SK-N-SH treated with all-trans-retinoic acid at 6 μM for 48 hours (cell line): Measurements from ENCODE around the gene ARID3B.

Experiments used
- RARB ChIP-seq: fragments of 250-450 bp; sonication (Bioruptor Pico); IDR thresholded peaks from 2 replicates; pipeline ENCODE4 v1.8.0; 2021; ENCODE audit warnings: mild to moderate bottlenecking, moderate library complexity
- TCF4 ChIP-seq: fragments of 250-450 bp; sonication (Bioruptor Pico); IDR thresholded peaks from 2 replicates; pipeline ENCODE4 v1.8.0; 2021; ENCODE audit warnings: mild to moderate bottlenecking, moderate library complexity, borderline replicate concordance
- TF ChIP-seq, protein P1 (sequence below): fragments of 250-450 bp; sonication (Bioruptor Pico); IDR thresholded peaks from 2 replicates; pipeline ENCODE4 v1.8.0; 2021; ENCODE audit warnings: low read depth, mild to moderate bottlenecking, moderate library complexity, borderline replicate concordance

DNA sequence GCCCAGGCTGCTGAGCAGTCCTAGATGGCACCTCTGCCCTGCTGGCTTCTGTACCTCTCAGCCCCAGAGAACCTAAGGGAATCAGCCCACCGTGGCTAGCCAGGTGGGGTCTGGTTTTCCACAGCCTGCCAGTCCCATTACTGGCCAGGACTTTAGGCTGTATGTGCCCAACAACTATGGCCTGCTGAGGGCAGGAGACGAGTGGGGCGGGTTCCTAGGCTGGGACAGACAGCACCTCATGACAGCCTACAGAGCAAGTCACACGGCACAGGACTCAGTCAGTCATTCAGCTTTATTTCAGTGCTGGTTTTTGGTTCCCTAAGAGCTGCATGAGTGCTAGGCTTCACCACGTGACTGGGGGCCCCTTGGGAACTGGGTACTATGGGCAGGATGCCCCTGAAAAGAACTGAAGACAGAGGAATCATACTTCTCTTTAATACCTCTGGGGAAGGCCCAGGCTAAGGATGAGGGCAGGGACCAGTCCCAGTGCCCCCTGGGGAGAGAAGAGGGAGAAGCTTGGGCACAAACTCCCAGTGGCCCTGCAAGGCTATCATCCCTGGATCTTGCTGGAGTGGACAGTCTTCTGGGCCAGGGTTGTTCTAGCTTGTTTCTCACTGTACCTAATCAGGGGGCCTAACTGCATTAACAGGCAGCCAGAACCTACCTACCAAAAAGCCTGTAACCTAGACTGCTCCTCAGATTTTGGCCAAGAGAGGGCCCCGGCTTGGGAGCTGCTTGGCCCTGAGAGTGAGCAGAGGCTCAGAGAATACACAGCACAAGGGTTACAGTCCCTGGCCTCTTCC is 89.5 kb downstream of the ARID3B start:
- TF ChIP-seq, protein P1, sequence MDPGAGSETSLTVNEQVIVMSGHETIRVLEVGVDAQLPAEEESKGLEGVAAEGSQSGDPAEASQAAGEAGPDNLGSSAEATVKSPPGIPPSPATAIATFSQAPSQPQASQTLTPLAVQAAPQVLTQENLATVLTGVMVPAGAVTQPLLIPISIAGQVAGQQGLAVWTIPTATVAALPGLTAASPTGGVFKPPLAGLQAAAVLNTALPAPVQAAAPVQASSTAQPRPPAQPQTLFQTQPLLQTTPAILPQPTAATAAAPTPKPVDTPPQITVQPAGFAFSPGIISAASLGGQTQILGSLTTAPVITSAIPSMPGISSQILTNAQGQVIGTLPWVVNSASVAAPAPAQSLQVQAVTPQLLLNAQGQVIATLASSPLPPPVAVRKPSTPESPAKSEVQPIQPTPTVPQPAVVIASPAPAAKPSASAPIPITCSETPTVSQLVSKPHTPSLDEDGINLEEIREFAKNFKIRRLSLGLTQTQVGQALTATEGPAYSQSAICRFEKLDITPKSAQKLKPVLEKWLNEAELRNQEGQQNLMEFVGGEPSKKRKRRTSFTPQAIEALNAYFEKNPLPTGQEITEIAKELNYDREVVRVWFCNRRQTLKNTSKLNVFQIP (CRISPR knock-in tag): no peak
- no peak for TF ChIP-seq RARB (CRISPR knock-in tag)
- TF ChIP-seq TCF4: no peak
